UCSD-AML1 (cell line): ENCODE measurements around the gene MAOA.

Experiments
- DNase-seq: peaks from one replicate; lab custom pipeline; 2025; ENCODE audit not compliant: unreplicated experiment; lab: John Stamatoyannopoulos, UW

Gene MAOA

GRCh38 chrX:43750248-43750676 lies 94.2 kb downstream of the MAOA start:
- DNase-seq = peak; percentile 15

GRCh38 chrX:43753637-43754036 lies 97.5 kb downstream of the MAOA start:
- no peak for DNase-seq

GRCh38 chrX:43756076-43756475 lies 100.0 kb downstream of the MAOA start:
- no peak for DNase-seq

GRCh38 chrX:43758044-43758443 lies 101.9 kb downstream of the MAOA start:
- DNase-seq = no peak

GRCh38 chrX:43785930-43786591 lies 130.0 kb downstream of the MAOA start:
- no peak for DNase-seq
